HG03432 (cell line): ENCODE measurements around the gene DIABLO.
"Not testable (repeated sequence)": the region's sequence is repeated elsewhere in the genome, so short reads cannot be mapped to it uniquely, and the experiment has no call there.

Source experiments
- ATAC-seq: cut with Tn5 transposase; IDR thresholded peaks from one replicate; pipeline ENCODE4 v1.9.1; 2021; ENCODE audit warnings: mild to moderate bottlenecking, moderate library complexity; ENCODE audit not compliant: unreplicated experiment

The DIABLO gene

GRCh38 chr12:122190842-122191668 is 34.8 kb downstream of the DIABLO start:
- ATAC-seq: no peak

DNA sequence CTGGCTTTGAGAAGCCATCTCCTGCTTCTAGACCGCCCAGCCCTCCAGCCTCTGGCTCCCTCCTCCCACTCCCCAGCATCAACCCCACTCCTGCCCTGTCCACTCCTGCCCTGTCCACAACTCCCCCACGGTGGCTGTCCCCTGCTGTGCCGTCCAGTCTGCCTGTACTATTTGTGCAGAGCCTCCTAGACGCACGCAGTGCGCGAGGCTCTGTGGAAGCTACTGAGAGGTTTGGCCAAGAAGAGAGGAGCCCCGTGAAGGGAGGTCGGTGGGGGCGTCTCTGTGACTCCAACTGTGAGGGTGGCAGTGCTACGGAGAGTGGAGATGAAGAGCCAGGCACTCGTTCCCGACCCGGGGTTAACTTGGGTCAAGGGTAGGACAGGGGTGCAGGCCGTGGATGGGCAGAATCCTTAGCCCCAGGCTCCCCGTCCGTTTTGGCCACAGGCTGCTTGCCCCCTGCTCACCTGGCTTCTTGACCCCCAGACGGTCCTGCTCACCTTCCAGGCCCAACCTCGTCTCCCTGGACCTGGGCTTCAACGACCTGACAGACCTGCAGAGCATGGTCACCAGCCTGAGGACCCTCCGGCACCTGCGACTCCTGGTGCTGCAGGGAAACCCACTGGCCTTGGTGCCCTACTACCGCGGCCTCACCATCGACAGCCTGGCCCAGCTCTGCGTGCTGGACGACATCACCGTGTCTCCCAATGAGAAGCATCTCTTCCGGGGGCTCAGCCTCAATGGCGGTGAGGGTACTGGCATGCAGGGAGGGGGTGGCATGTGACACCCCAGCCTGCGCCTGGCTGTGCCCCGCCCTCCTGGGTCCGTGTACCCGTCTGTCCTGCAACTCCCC is 36.0 kb downstream of the DIABLO start:
- no peak for ATAC-seq

GRCh38 chr12:122187466-122187865 is 38.4 kb downstream of the DIABLO start:
- ATAC-seq: no peak

DNA sequence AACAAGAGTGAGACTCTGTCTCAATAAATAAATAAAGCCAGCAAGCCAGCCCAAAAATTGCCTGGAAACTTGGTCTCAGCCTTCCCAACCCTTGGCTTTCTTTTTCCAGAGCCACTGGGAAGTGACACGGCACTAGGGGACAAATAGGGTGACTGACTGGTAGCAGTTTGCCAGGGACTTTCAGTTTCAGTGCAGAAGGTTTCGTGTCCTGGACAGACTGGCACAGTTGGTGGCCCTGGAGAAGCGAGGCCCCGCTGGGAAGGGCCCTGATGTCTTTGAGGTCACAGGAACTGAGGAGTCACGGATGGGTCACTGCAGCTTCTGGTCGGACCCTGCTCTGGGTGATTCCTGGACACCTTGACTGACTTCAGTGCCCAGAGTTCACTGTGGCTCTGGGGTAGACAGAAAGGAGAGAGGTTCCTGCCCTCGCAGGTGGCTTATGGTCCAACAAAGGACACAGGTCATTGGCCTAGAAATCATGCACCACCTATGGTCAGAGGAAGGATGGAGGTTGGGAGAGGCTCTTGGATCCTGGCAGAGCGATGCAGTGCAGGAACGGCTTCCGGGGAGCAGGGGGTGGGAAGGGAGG is 40.3 kb downstream of the DIABLO start:
- no peak for ATAC-seq

DNA sequence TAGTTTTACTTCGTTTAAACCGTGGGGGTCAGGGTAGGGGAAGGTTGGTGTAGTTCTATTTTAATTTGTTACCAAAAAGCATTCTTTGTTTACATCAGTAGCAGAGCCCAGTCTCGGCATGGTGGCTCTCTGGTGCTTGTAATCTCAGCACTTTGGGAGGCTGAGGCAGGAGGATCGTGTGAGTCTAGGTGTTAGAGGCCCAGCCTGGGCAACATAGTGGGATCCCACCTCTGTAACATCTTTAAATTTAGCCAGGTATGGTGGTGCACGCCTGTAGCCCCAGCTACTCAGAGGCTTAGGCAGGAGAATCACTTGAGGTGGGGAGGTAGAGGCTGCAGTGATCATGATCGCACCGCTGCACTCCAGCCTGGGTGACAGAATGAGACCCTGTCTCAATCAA is 40.8 kb downstream of the DIABLO start:
- no peak for ATAC-seq

- ATAC-seq: no peak
Observed at GRCh38 chr12:122184517-122184916, 41.3 kb downstream of the DIABLO start.

DNA sequence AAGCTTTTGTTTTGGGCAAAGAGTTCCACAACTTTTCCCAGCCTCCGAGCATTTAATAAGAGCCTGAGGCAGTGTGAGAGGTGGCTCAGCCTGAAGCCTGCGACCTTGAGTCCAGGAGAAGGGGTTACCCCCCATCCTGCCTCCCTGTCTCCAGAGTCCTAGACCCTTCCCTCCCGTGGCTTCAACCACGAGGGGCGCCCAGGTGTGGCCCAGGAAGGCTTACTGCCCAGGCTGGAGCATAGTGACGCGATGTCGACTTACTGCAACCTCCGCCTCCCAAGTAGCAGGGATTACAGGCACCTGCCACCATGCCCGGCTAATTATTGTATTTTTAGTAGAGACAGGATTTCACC is 42.3 kb downstream of the DIABLO start:
- no peak for ATAC-seq

GRCh38 chr12:122182887-122183587 is 42.8 kb downstream of the DIABLO start, which contains the start of gene LRRC43:
Gene LRRC43 (plus strand): TSS chr12:122183123. CDS start chr12:122183145, 22 bp downstream.
- ATAC-seq: no peak

GRCh38 chr12:122176473-122176872 is 49.4 kb downstream of the DIABLO start:
- not testable (repeated sequence) for ATAC-seq

DNA sequence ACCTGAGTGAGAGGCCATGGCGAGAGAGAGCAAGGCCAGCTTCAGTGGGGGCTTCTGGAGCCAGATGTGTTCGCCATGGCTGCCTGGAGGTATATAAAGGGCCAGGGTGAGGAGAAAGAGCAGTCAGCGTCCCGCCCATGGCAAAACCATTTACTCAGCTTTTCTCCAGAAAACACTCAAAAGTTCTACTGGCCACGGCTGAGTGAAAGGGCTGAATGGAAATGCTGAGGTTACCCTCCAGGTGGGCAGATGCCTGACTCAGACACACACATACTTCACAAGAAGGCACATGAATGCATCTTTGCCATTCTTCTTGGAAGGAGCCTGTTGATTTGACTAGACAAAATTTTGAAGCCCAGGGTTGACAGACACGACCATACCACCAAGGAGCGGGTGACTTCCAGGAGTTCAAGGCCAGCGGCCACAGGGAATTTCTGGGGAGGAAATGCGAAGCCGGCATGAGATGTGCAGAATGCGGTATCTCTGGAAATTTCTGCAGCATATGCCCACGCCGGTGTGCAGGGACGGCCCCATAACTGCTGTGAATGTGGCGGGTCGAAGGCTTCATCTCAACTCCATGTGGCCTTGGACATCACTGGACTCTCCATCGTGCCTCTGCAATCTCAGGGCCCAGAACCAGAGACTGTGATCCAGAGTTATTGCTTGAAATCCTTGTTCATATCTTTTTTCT is 51.6 kb downstream of the DIABLO start, which contains the start of gene IL31:
TSS of gene IL31 (minus strand) at position 67 of the 691 bp plus-strand sequence. CDS start at position 18, 49 bp downstream.
- ATAC-seq: no peak

GRCh38 chr12:122172262-122172939 is 53.5 kb downstream of the DIABLO start:
- ATAC-seq: no peak

GRCh38 chr12:122171399-122171798 is 54.5 kb downstream of the DIABLO start:
- no peak for ATAC-seq

- no peak for ATAC-seq
Observed at GRCh38 chr12:122168492-122168891, 57.4 kb downstream of the DIABLO start.

DNA sequence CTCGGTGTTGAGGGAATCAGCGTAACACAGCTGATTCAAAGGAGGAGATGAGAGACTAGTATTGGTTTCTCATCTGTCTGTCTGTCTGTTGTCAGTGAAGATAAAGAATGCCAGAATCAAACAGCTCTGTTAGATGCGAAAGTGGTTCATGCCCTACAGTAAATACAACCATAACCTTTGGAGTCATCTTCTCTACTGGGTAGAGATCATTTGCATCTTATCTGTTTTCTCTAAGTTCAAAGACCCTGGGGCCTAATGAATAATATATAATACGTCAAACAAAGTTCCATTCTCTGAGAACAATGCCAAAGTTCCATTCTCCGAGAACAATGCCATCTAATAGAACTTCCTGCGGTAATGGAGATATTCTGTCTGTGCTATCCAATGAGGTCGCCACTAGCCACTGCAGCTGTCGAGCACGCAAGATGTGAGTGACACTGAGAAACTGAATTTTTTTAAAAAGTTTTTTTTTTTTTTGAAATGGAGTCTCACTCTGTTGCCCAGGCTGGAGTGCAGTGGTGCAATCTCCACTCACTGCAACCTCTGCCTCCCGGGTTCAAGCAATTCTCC is 58.4 kb downstream of the DIABLO start:
- no peak for ATAC-seq

- no peak for ATAC-seq
Observed at GRCh38 chr12:122166422-122167349, 59.2 kb downstream of the DIABLO start.

DNA sequence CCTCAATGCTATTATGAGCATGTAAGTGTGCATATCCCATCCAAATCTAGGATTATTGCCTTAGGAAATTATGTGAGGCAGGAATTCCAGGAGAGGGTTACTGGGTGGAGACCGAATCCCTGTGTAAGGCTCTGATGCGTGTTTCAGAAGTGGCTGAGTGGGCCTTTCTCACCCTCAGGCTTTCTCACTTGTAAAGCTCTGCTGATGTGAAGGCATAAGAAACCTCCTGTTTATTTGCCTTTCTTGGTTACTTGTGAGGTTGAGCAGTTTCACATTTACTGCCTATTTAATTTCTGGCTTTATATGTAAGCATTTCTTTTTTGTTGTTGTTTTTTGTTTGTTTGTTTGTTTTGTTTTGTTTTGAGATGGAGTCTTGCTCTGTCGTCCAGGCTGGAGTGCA is 62.9 kb downstream of the DIABLO start:
- no peak for ATAC-seq

- ATAC-seq: no peak
Observed at GRCh38 chr12:122161682-122162081, 64.2 kb downstream of the DIABLO start.

- no peak for ATAC-seq
Observed at GRCh38 chr12:122160761-122161160, 65.1 kb downstream of the DIABLO start.
